ENCODE results near the gene CDK6.
"Not testable (repeated sequence)": the region's sequence is repeated elsewhere in the genome, so short reads cannot be mapped to it uniquely, and the experiment has no call there.

CDK6 gene

DNA sequence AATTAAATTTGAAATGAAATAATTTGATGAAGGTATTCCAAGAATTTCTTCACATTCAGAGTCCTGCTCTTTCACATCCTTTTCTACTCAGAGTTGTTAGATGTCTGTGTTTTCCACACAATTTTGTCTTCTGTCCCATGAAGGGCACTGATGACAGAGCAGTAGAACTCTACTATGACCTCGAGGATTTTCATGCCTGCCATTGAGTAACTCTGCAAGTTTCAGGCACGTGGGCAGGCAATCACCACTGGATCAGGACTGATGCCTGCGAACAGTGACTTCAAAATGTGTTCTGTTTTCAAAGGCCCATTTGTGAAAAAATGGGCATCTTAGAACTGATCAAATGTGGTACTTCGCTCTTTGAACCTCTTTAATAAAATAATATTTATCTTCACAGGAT is 91.1 kb downstream of the CDK6 start:
- Histone ChIP-seq H3K4me3 (ENCODE audit: low read depth, low read length) (no peak overlapping the region), H3K4me2 (ENCODE audit: low read length) (no peak overlapping the region), H3K36me3 (ENCODE audit: control insufficient read depth, insufficient read depth, low read length) (no peaks in the 10 kb centered on the region), H3K9me3 (ENCODE audit: control insufficient read depth, low read length) (no peaks in the 10 kb centered on the region), H3K4me1 (no peaks in the 10 kb centered on the region), H3K9ac (no peak overlapping the region), H2AFZ (no peak overlapping the region), H3K27ac (no peak overlapping the region), H3K27me3 (ENCODE audit: control insufficient read depth, insufficient read depth, low read length) (no peaks in the 10 kb centered on the region), H3K79me2 (peaks cover 42% of the 10 kb centered on the region)
- no peak for TF ChIP-seq CTCF (IDR thresholded peaks at IDR 0.05)

- H3K4me1 ChIP-seq; H3K27ac ChIP-seq; H3K4me3 ChIP-seq (ENCODE audit: low read depth, low read length); H3K4me2 ChIP-seq (ENCODE audit: low read length); H3K9ac ChIP-seq; H3K27me3 ChIP-seq (ENCODE audit: control insufficient read depth, insufficient read depth, low read length); H3K9me3 ChIP-seq (ENCODE audit: control insufficient read depth, low read length); H2AFZ ChIP-seq; H3K36me3 ChIP-seq (ENCODE audit: control insufficient read depth, insufficient read depth, low read length): not testable (repeated sequence)
- H3K79me2 ChIP-seq: peaks cover 38% of the 10 kb centered on the region
Measured at GRCh38 chr7:92744180-92744579, 92.2 kb downstream of the CDK6 start.

DNA sequence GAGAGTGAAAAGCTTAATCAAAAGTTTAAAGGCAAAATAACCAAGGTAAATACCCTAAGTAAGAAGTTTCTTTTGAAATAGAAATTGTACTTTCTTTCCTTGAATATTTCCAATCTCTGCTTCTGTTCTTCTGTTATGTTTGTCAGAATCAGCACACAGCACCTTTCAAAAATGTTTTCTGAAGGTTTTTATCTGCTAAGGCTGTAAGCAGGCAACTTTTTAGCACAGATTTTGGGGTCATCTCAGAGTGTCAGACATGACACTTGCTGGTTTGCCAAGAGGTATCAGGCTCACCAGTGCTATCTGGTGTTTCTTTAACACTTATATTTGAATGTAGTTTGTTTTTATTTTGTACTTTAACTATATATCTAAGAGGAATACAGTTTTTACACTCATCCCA is 94.2 kb downstream of the CDK6 start:
- no peaks in the 10 kb centered on the region for H3K27me3 ChIP-seq (ENCODE audit: control insufficient read depth, insufficient read depth, low read length)
- H3K79me2 ChIP-seq: peaks cover 30% of the 10 kb centered on the region
- no peak overlapping the region for H2AFZ ChIP-seq
- H3K36me3 ChIP-seq (ENCODE audit: control insufficient read depth, insufficient read depth, low read length): no peaks in the 10 kb centered on the region
- H3K9ac ChIP-seq: no peak overlapping the region
- no peak overlapping the region for H3K4me2 ChIP-seq (ENCODE audit: low read length)
- TF ChIP-seq CTCF (IDR thresholded peaks at IDR 0.05): no peak
- H3K4me1 ChIP-seq: no peaks in the 10 kb centered on the region
- H3K9me3 ChIP-seq (ENCODE audit: control insufficient read depth, low read length): no peaks in the 10 kb centered on the region
- no peak overlapping the region for H3K4me3 ChIP-seq (ENCODE audit: low read depth, low read length)
- no peak overlapping the region for H3K27ac ChIP-seq

DNA sequence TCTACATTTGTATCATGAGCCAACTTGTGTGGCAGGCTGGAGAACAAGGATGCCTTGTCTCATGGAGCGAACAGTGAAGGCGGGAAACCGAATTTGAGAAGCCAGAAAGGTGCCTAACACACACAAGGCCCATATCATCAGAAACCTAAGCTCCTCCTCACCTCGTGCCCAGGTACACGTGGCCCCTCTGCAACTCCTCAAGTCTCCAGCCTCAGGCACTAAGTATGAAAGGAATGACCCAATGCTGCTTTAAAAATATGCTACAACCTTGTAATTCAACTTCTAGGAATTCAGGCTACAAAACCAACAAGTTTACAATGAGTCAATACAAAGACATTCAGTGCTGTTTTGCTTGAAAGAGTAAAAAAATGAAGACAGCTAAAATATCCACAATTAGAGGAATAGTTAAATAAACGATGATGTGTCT is 95.7 kb downstream of the CDK6 start:
- TF ChIP-seq CTCF (IDR thresholded peaks at IDR 0.05): no peak
- Histone ChIP-seq H3K27ac (no peak overlapping the region), H3K4me2 (ENCODE audit: low read length) (no peak overlapping the region), H3K9me3 (ENCODE audit: control insufficient read depth, low read length) (no peaks in the 10 kb centered on the region), H3K9ac (no peak overlapping the region), H3K4me3 (ENCODE audit: low read depth, low read length) (no peak overlapping the region), H3K27me3 (ENCODE audit: control insufficient read depth, insufficient read depth, low read length) (no peaks in the 10 kb centered on the region), H3K4me1 (no peaks in the 10 kb centered on the region), H3K79me2 (peaks cover 29% of the 10 kb centered on the region), H2AFZ (no peak overlapping the region), H3K36me3 (ENCODE audit: control insufficient read depth, insufficient read depth, low read length) (no peaks in the 10 kb centered on the region)

GRCh38 chr7:92740134-92740533 is 96.2 kb downstream of the CDK6 start:
- no peak for TF ChIP-seq CTCF (IDR thresholded peaks at IDR 0.05)
- Histone ChIP-seq H3K36me3 (ENCODE audit: control insufficient read depth, insufficient read depth, low read length) (no peaks in the 10 kb centered on the region), H3K27ac (no peak overlapping the region), H3K9ac (no peak overlapping the region), H3K4me2 (ENCODE audit: low read length) (no peak overlapping the region), H3K79me2 (peaks cover 28% of the 10 kb centered on the region), H3K4me3 (ENCODE audit: low read depth, low read length) (no peak overlapping the region), H3K9me3 (ENCODE audit: control insufficient read depth, low read length) (no peaks in the 10 kb centered on the region), H2AFZ (no peak overlapping the region), H3K27me3 (ENCODE audit: control insufficient read depth, insufficient read depth, low read length) (no peaks in the 10 kb centered on the region), H3K4me1 (no peaks in the 10 kb centered on the region)
